Peyer's patch (tissue), 4 donors: ENCODE measurements around the gene MYO3B.

Experiments used
- CTCF ChIP-seq, 6 experiments: fragments of 450-650 bp in 4 of 6; fragments of 200-600 bp in 2 of 6; sonication (generic) in 1 of 6; IDR thresholded peaks; one replicate each; pipeline ENCODE4 v1.5.1; 2017 to 2019; ENCODE audit warnings: antibody characterized with exemption in 6 of 6, mild to moderate bottlenecking in 3 of 6, moderate library complexity in 1 of 6
- POLR2A ChIP-seq, 2 donors: fragments of 450-650 bp; IDR thresholded peaks; one replicate each; pipeline ENCODE4 v1.5.1; 2017; ENCODE audit warnings: antibody characterized with exemption in 2 of 2, mild to moderate bottlenecking in 2 of 2, moderate library complexity in 2 of 2

GRCh38 chr2:170486730-170487129, 308.8 kb downstream of the MYO3B start:
- TF ChIP-seq POLR2A (IDR thresholded peaks at IDR 0.05) (no peak), CTCF (IDR thresholded peaks at IDR 0.05) (peak in 2 of 6 experiments; percentile 15 to 17)
